GOT3 (cell line): Measurements from ENCODE around the gene TMEM204.

Experiments used
- DNase-seq: peaks from one replicate; lab custom pipeline; 2025; ENCODE audit warnings: mixed read lengths; lab: John Stamatoyannopoulos, UW

Gene TMEM204

GRCh38 chr16:1499756-1500464 is 33.6 kb upstream of the TMEM204 start:
- DNase-seq = no peak

GRCh38 chr16:1500465-1501150 is 32.9 kb upstream of the TMEM204 start:
- DNase-seq = no peak

GRCh38 chr16:1501630-1502029 is 31.8 kb upstream of the TMEM204 start:
- no peak for DNase-seq

- DNase-seq = no peak
Measured at GRCh38 chr16:1502092-1503004, 31.1 kb upstream of the TMEM204 start.

- DNase-seq = no peak
Measured at GRCh38 chr16:1503110-1503955, 30.1 kb upstream of the TMEM204 start.

- no peak for DNase-seq
Measured at GRCh38 chr16:1505073-1505844, 28.2 kb upstream of the TMEM204 start.

- no peak for DNase-seq
Measured at GRCh38 chr16:1505912-1506311, 27.6 kb upstream of the TMEM204 start.

GRCh38 chr16:1506494-1507213 is 26.8 kb upstream of the TMEM204 start:
- no peak for DNase-seq

GRCh38 chr16:1508494-1509187 is 24.8 kb upstream of the TMEM204 start:
- no peak for DNase-seq

GRCh38 chr16:1509307-1510221 is 23.9 kb upstream of the TMEM204 start:
- DNase-seq = no peak

GRCh38 chr16:1510272-1510671 is 23.2 kb upstream of the TMEM204 start:
- DNase-seq = no peak

- DNase-seq = no peak
Measured at GRCh38 chr16:1510941-1511351, 22.5 kb upstream of the TMEM204 start.

- DNase-seq = no peak
Measured at GRCh38 chr16:1511662-1512569, 21.6 kb upstream of the TMEM204 start.

GRCh38 chr16:1512774-1513173 is 20.7 kb upstream of the TMEM204 start:
- DNase-seq = no peak

GRCh38 chr16:1514507-1514906 is 19.0 kb upstream of the TMEM204 start:
- DNase-seq = no peak

GRCh38 chr16:1518626-1519135 is 14.8 kb upstream of the TMEM204 start:
- no peak for DNase-seq

- DNase-seq = no peak
Measured at GRCh38 chr16:1519831-1520230, 13.6 kb upstream of the TMEM204 start.
